Omental fat pad (tissue), 4 donors: ENCODE measurements around the gene ZNF579. TPM values are rescaled to one million over a fixed set of nuclear protein-coding genes. Genes with fewer than 3 reads are reported as not detected.

Experiments used
- ATAC-seq: fragments of 150-250 bp; one replicate; pipeline ENCODE4 v1.9.1; 2016; ENCODE audit warnings: mild to moderate bottlenecking, moderate library complexity; ENCODE audit not compliant: low FRiP score
- DNase-seq: peaks from one replicate; pipeline ENCODE4 v3.0.0-alpha.2; 2019; ENCODE audit warnings: low spot score
- CTCF ChIP-seq, 3 donors: fragments of 450-650 bp; IDR thresholded peaks; one replicate each; pipeline ENCODE4 v1.5.1; 2016 to 2017; ENCODE audit warnings: antibody characterized with exemption in 3 of 3, mild to moderate bottlenecking in 3 of 3, moderate library complexity in 2 of 3
- total RNA-seq, 4 donors: library from RNA; depleted of rRNA; stranded (reverse); fragments of >200 nt; gene quantifications; one replicate each; pipeline ENCODE4 v1.1.0, GENCODE V29; 2016

The ZNF579 gene
- total RNA-seq, 4 donors from 2014 or later: 1.3 to 4.0 (median 2.3) TPM

GRCh38 chr19:55546011-55546410, 34.6 kb downstream of the ZNF579 start:
- ATAC-seq: no peak
- no peak for TF ChIP-seq CTCF (IDR thresholded peaks at IDR 0.05)
- DNase-seq: no peak

- DNase-seq: no peak
- no peak for ATAC-seq
- TF ChIP-seq CTCF (IDR thresholded peaks at IDR 0.05): no peak
Observed at GRCh38 chr19:55545443-55545842, 35.2 kb downstream of the ZNF579 start, which contains the start of gene SBK3. SBK3 (minus strand) TSS chr19:55545543; CDS start chr19:55545543, 0 bp downstream.

GRCh38 chr19:55544776-55545439, 35.7 kb downstream of the ZNF579 start:
- TF ChIP-seq CTCF (IDR thresholded peaks at IDR 0.05): no peak
- no peak for ATAC-seq
- no peak for DNase-seq

- ATAC-seq (no peak), DNase-seq (no peak)
- no peak for TF ChIP-seq CTCF (IDR thresholded peaks at IDR 0.05)
Observed at GRCh38 chr19:55544014-55544413, 36.6 kb downstream of the ZNF579 start.

GRCh38 chr19:55543567-55543966, 37.1 kb downstream of the ZNF579 start:
- DNase-seq: no peak
- TF ChIP-seq CTCF (IDR thresholded peaks at IDR 0.05): no peak
- no peak for ATAC-seq

GRCh38 chr19:55542292-55542855, 38.3 kb downstream of the ZNF579 start:
- TF ChIP-seq CTCF (IDR thresholded peaks at IDR 0.05): no peak
- DNase-seq: no peak
- ATAC-seq: no peak

GRCh38 chr19:55541091-55541490, 39.6 kb downstream of the ZNF579 start:
- TF ChIP-seq CTCF (IDR thresholded peaks at IDR 0.05): no peak
- no peak for ATAC-seq
- DNase-seq: no peak
